SK-N-SH (cell line): ENCODE measurements around the gene ZBTB16. TPM values are rescaled to one million over a fixed set of nuclear protein-coding genes. Genes with fewer than 3 reads are reported as not detected.

Experiments used
- CTCF ChIA-PET: fragments of 300-600, 350-600 bp; formaldehyde crosslinking; extraction: SDS; loops from one replicate; lab custom pipeline; 2021; lab: Yijun Ruan, JAX
- POLR2A ChIA-PET: fragments of 350-600 bp; sonication (Branson Sonifier 250); formaldehyde crosslinking; extraction: SDS; loops from one replicate; lab custom pipeline; 2020; ENCODE audit warnings: antibody characterized with exemption, inconsistent platforms; lab: Yijun Ruan, JAX
- DNase-seq: peaks from one replicate; pipeline ENCODE4 v3.0.0; 2012
- H2AFZ ChIP-seq: fragments of 200-600 bp; sonication (generic); 2 replicates; pipeline ENCODE4 v1.8.1; 2016; ENCODE audit warnings: antibody characterized with exemption, mild to moderate bottlenecking, low read depth
- H3F3A ChIP-seq: fragments of 200-600 bp; sonication (generic); replicated peaks from 2 replicates; pipeline ENCODE3; 2016; ENCODE audit warnings: antibody characterized with exemption, mild to moderate bottlenecking; ENCODE audit not compliant: insufficient read depth
- H3K27ac ChIP-seq, 2 experiments: fragments of 200-500 bp in 1 of 2; fragments of 200-600 bp in 1 of 2; sonication (Bioruptor generic) in 1 of 2; sonication (generic), shearing (Covaris generic) in 1 of 2; 2 replicates each; pipeline versions ENCODE4 v1.5.1 to v1.6.1; 2014 to 2016; ENCODE audit warnings: low read depth in 2 of 2, inconsistent platforms in 1 of 2, low read length in 1 of 2, mild to moderate bottlenecking in 1 of 2, mixed read lengths in 1 of 2
- H3K27me3 ChIP-seq: fragments of 200-600 bp; sonication (generic), shearing (Covaris generic); 2 replicates; pipeline ENCODE4 v1.6.1; 2016; ENCODE audit warnings: mixed run types; ENCODE audit not compliant: insufficient read depth
- H3K36me3 ChIP-seq, 2 experiments: fragments of 200-500 bp in 1 of 2; fragments of 200-600 bp in 1 of 2; sonication (Bioruptor generic) in 1 of 2; sonication (generic) in 1 of 2; replicated peaks in 1 of 2; 2 replicates each; pipeline versions ENCODE3 to v1.5.1; 2014 to 2016; ENCODE audit warnings: low read length in 1 of 2, mild to moderate bottlenecking in 1 of 2; ENCODE audit not compliant: insufficient read depth in 2 of 2, control insufficient read depth in 1 of 2
- H3K4me1 ChIP-seq, 2 experiments: fragments of 200-500 bp in 1 of 2; fragments of 200-600 bp in 1 of 2; sonication (Bioruptor generic) in 1 of 2; sonication (generic), shearing (Covaris generic) in 1 of 2; 2 replicates each; pipeline versions ENCODE4 v1.5.1 to v1.6.1; 2014 to 2016; ENCODE audit warnings: low read depth in 1 of 2, low read length in 1 of 2, mixed run types in 1 of 2; ENCODE audit not compliant: insufficient read depth in 2 of 2, control insufficient read depth in 1 of 2
- H3K4me2 ChIP-seq: fragments of 200-600 bp; sonication (generic), shearing (Covaris generic); 2 replicates; pipeline ENCODE4 v1.6.1; 2017; ENCODE audit warnings: mixed run types
- H3K4me3 ChIP-seq, 2 experiments: fragments of 200-500 bp in 1 of 2; fragments of 200-600 bp in 1 of 2; sonication (Bioruptor generic) in 1 of 2; sonication (generic), shearing (Covaris generic) in 1 of 2; 2 replicates each; pipeline versions ENCODE4 v1.5.1 to v1.8.1; 2014 to 2016; ENCODE audit warnings: low read depth in 2 of 2, inconsistent platforms in 1 of 2, low read length in 1 of 2, mild to moderate bottlenecking in 1 of 2, mixed read lengths in 1 of 2, moderate library complexity in 1 of 2
- H3K79me2 ChIP-seq: fragments of 200-600 bp; sonication (generic); 2 replicates; pipeline ENCODE4 v1.8.1; 2017; ENCODE audit warnings: mild to moderate bottlenecking; ENCODE audit not compliant: insufficient read depth
- H3K9ac ChIP-seq: fragments of 200-600 bp; sonication (generic); 2 replicates; pipeline ENCODE4 v1.6.1; 2017; ENCODE audit warnings: mixed run types
- H3K9me2 ChIP-seq: fragments of 200-600 bp; sonication (generic); 2 replicates; pipeline ENCODE4 v1.6.1; 2017; ENCODE audit warnings: mixed run types
- H3K9me3 ChIP-seq: fragments of 200-600 bp; sonication (generic); 2 replicates; pipeline ENCODE4 v1.6.1; 2017; ENCODE audit warnings: mixed run types, mild to moderate bottlenecking, moderate library complexity
- H4K20me1 ChIP-seq: fragments of 200-600 bp; sonication (generic); 2 replicates; pipeline ENCODE4 v1.6.1; 2017; ENCODE audit warnings: mild to moderate bottlenecking, mixed run types; ENCODE audit not compliant: insufficient read depth
- CHD2 ChIP-seq: fragments of 150-350 bp; IDR thresholded peaks from 2 replicates; pipeline ENCODE4 v1.6.1; 2018; ENCODE audit warnings: low read length; ENCODE audit not compliant: partially characterized antibody
- FOSL2 ChIP-seq: IDR thresholded peaks from 2 replicates; pipeline ENCODE4 v1.4.0; 2012; ENCODE audit warnings: low read depth, mild to moderate bottlenecking, moderate library complexity, borderline replicate concordance
- GATA2 ChIP-seq: sonication (generic); formaldehyde crosslinking; IDR thresholded peaks from 2 replicates; pipeline ENCODE4 v1.5.0; 2020; ENCODE audit warnings: mild to moderate bottlenecking, missing genetic modification reagents
- IRF3 ChIP-seq: fragments of 150-350 bp; IDR thresholded peaks from 2 replicates; pipeline ENCODE4 v1.6.1; 2016; ENCODE audit warnings: mild to moderate bottlenecking, low read depth, low read length
- JUND ChIP-seq: IDR thresholded peaks from 2 replicates; pipeline ENCODE4 v1.4.0; 2012
- NFIC ChIP-seq: IDR thresholded peaks from 2 replicates; pipeline ENCODE4 v1.4.0; 2012; ENCODE audit warnings: borderline replicate concordance
- NRF1 ChIP-seq: IDR thresholded peaks from 2 replicates; pipeline ENCODE4 v1.6.1; 2012; ENCODE audit warnings: low read depth, mild to moderate bottlenecking, low read length
- RAD21 ChIP-seq: IDR thresholded peaks from 2 replicates; pipeline ENCODE4 v1.6.1; 2012; ENCODE audit warnings: mild to moderate bottlenecking, low read length
- RFX5 ChIP-seq: IDR thresholded peaks from 2 replicates; pipeline ENCODE4 v1.6.1; 2012; ENCODE audit warnings: mild to moderate bottlenecking, improper control_type of control experiment, low read length
- RXRA ChIP-seq: IDR thresholded peaks from 2 replicates; pipeline ENCODE4 v1.4.0; 2012; ENCODE audit warnings: low read depth, mild to moderate bottlenecking, borderline replicate concordance
- SIN3A ChIP-seq: IDR thresholded peaks from 2 replicates; pipeline ENCODE4 v1.6.1; 2012; ENCODE audit warnings: low read depth, mild to moderate bottlenecking, low read length, moderate library complexity, borderline replicate concordance
- TAF1 ChIP-seq: IDR thresholded peaks from 2 replicates; pipeline ENCODE4 v1.6.1; 2012; ENCODE audit warnings: low read depth, mild to moderate bottlenecking, low read length, moderate library complexity, borderline replicate concordance
- WGBS: methylation state at CpG from one replicate; pipeline ENCODE4 v1.1.6; 2017; ENCODE audit warnings: low lambda C conversion rate; 5-methylcytosine and 5-hydroxymethylcytosine counted together
- polyA plus RNA-seq, 3 experiments: library from polyadenylated mRNA; depleted of rRNA; stranded (reverse); fragments of >200 nt; gene quantifications; 2 replicates each; pipeline ENCODE4 v1.2.3, GENCODE V29; 2012
- TF ChIP-seq, protein P1 (sequence below): IDR thresholded peaks from 2 replicates; pipeline ENCODE4 v1.4.0; 2012; ENCODE audit warnings: low read depth
- TF ChIP-seq, protein P2 (sequence below): IDR thresholded peaks from 2 replicates; pipeline ENCODE4; 2012

The ZBTB16 gene
- polyA plus RNA-seq, 1 of the 3 experiments (the other 2 are of a cell fraction) = not detected

GRCh38 chr11:114064216-114064615, 4.7 kb downstream of the ZBTB16 start:
- POLR2A ChIA-PET = no interaction called here
- H3K9me3 ChIP-seq = no peaks in the 10 kb centered on the region
- WGBS = 64% methylated on average over 8 of the region's 14 CpGs
- no peaks in the 10 kb centered on the region for H3K36me3 ChIP-seq
- no peaks in the 10 kb centered on the region for H3K79me2 ChIP-seq
- H3K4me3 ChIP-seq = no peak overlapping the region
- no peak overlapping the region for H3K27ac ChIP-seq
- no peak for TF ChIP-seq NRF1
- no peak for TF ChIP-seq RFX5
- TF ChIP-seq NFIC = no peak
- TF ChIP-seq, all 33 proteins: peak for 0
- Histone ChIP-seq H3K27me3 (peaks cover 51% of the 10 kb centered on the region), H3K4me2 (no peak overlapping the region), H3K9ac (no peak overlapping the region), H3K9me2 (no peaks in the 10 kb centered on the region), H4K20me1 (no peaks in the 10 kb centered on the region), H3K4me1 (peaks cover 0 to 7% of the 10 kb centered on the region in 2 experiments; a peak in 1 of 4 replicates), H3F3A (no peaks in the 10 kb centered on the region), H2AFZ (no peak overlapping the region)
- no peak for DNase-seq
- CTCF ChIA-PET = interaction anchor here (0.7 to 2.7 kb wide), 3 partner anchors 9 to 197 kb away, joined by 3 to 8 read pairs (median 6); no protein-coding TSS in a partner anchor

GRCh38 chr11:114065094-114065493, 5.6 kb downstream of the ZBTB16 start:
- TF ChIP-seq IRF3 (no peak), GATA2 (CRISPR knock-in tag) (no peak), JUND (no peak), RXRA (no peak), TAF1 (no peak), FOSL2 (no peak), NFIC (no peak), RAD21 (no peak), CHD2 (no peak), SIN3A (no peak)
- TF ChIP-seq, protein P1, sequence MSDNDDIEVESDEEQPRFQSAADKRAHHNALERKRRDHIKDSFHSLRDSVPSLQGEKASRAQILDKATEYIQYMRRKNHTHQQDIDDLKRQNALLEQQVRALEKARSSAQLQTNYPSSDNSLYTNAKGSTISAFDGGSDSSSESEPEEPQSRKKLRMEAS = no peak
- TF ChIP-seq, protein P2, sequence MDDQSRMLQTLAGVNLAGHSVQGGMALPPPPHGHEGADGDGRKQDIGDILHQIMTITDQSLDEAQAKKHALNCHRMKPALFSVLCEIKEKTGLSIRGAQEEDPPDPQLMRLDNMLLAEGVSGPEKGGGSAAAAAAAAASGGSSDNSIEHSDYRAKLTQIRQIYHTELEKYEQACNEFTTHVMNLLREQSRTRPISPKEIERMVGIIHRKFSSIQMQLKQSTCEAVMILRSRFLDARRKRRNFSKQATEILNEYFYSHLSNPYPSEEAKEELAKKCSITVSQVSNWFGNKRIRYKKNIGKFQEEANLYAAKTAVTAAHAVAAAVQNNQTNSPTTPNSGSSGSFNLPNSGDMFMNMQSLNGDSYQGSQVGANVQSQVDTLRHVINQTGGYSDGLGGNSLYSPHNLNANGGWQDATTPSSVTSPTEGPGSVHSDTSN = no peak
- H3K4me3 ChIP-seq = no peak overlapping the region
- no peaks in the 10 kb centered on the region for H3K9me2 ChIP-seq
- ChIA-PET POLR2A (no interaction called here), CTCF (interaction anchor here (0.6 to 2.7 kb wide), 6 partner anchors 10 to 196 kb away, joined by 3 to 8 read pairs (median 4); no protein-coding TSS in a partner anchor)
- no peaks in the 10 kb centered on the region for H4K20me1 ChIP-seq
- no peak overlapping the region for H3K4me2 ChIP-seq
- no peaks in the 10 kb centered on the region for H3K79me2 ChIP-seq
- peaks cover 50% of the 10 kb centered on the region for H3K27me3 ChIP-seq
- H3F3A ChIP-seq = no peaks in the 10 kb centered on the region
- no peaks in the 10 kb centered on the region for H3K36me3 ChIP-seq
- H3K9me3 ChIP-seq = no peaks in the 10 kb centered on the region
- no peak overlapping the region for H3K27ac ChIP-seq
- WGBS = 82% methylated on average over 4 of the region's 4 CpGs
- no peak overlapping the region for H2AFZ ChIP-seq
- H3K4me1 ChIP-seq = peaks cover 0 to 7% of the 10 kb centered on the region in 2 experiments; a peak in 1 of 4 replicates
- DNase-seq = no peak
- H3K9ac ChIP-seq = no peak overlapping the region
